HEK293 (cell line): ENCODE measurements around the gene PALM.

Experiments
- BCL11B ChIP-seq: fragments of 450-650 bp; formaldehyde crosslinking; IDR thresholded peaks from 2 replicates; pipeline ENCODE4 v1.5.1; 2016; ENCODE audit warnings: low read depth, missing biosample characterization, missing genetic modification characterization
- HOXC10 ChIP-seq: sonication (generic); formaldehyde crosslinking; IDR thresholded peaks from 2 replicates; pipeline ENCODE4 v1.8.1; 2023; ENCODE audit warnings: mild to moderate bottlenecking, missing genetic modification reagents
- KLF9 ChIP-seq: fragments of 450-650 bp; formaldehyde crosslinking; IDR thresholded peaks from 2 replicates; pipeline ENCODE4 v1.5.1; 2016; ENCODE audit warnings: missing biosample characterization, missing genetic modification characterization, low read depth
- OVOL3 ChIP-seq: fragments of 450-650 bp; formaldehyde crosslinking; IDR thresholded peaks from 2 replicates; pipeline ENCODE4 v1.5.1; 2016; ENCODE audit warnings: missing biosample characterization, missing genetic modification characterization
- PBX3 ChIP-seq: sonication (generic); formaldehyde crosslinking; IDR thresholded peaks from 2 replicates; pipeline ENCODE4 v1.8.1; 2022; ENCODE audit warnings: mild to moderate bottlenecking, moderate library complexity, missing genetic modification reagents
- REPIN1 ChIP-seq: fragments of 450-650 bp; formaldehyde crosslinking; IDR thresholded peaks from 2 replicates; pipeline ENCODE4 v1.5.1; 2017; ENCODE audit warnings: missing biosample characterization, missing genetic modification characterization, low read depth
- SP3 ChIP-seq: fragments of 450-650 bp; formaldehyde crosslinking; IDR thresholded peaks from 2 replicates; pipeline ENCODE4 v1.5.1; 2016; ENCODE audit warnings: missing biosample characterization, missing genetic modification characterization
- YY1 ChIP-seq: fragments of 450-650 bp; formaldehyde crosslinking; IDR thresholded peaks from 2 replicates; pipeline ENCODE4 v1.5.1; 2018; ENCODE audit warnings: missing biosample characterization, missing genetic modification characterization
- ZEB2 ChIP-seq: fragments of 450-650 bp; formaldehyde crosslinking; IDR thresholded peaks from 2 replicates; pipeline ENCODE4 v1.5.1; 2016; ENCODE audit warnings: missing biosample characterization, missing genetic modification characterization
- ZIC2 ChIP-seq: fragments of 450-650 bp; formaldehyde crosslinking; IDR thresholded peaks from 2 replicates; pipeline ENCODE4 v1.5.1; 2016; ENCODE audit warnings: missing biosample characterization, missing genetic modification characterization
- ZNF324 ChIP-seq: fragments of 450-650 bp; formaldehyde crosslinking; IDR thresholded peaks from 2 replicates; pipeline ENCODE4 v1.5.1; 2016; ENCODE audit warnings: missing biosample characterization, missing genetic modification characterization
- ZNF354C ChIP-seq: fragments of 450-650 bp; formaldehyde crosslinking; IDR thresholded peaks from 2 replicates; pipeline ENCODE4 v1.5.1; 2016; ENCODE audit warnings: missing biosample characterization, missing genetic modification characterization, low read depth, borderline replicate concordance
- ZNF404 ChIP-seq: fragments of 450-650 bp; formaldehyde crosslinking; IDR thresholded peaks from 2 replicates; pipeline ENCODE4 v1.5.1; 2017; ENCODE audit warnings: missing biosample characterization, missing genetic modification characterization
- ZNF426 ChIP-seq: fragments of 450-650 bp; formaldehyde crosslinking; IDR thresholded peaks from 2 replicates; pipeline ENCODE4 v1.5.1; 2017; ENCODE audit warnings: missing biosample characterization, missing genetic modification characterization, mild to moderate bottlenecking, inconsistent platforms, moderate library complexity
- ZNF529 ChIP-seq: fragments of 450-650 bp; formaldehyde crosslinking; IDR thresholded peaks from 2 replicates; pipeline ENCODE4 v1.5.1; 2017; ENCODE audit warnings: missing genetic modification characterization, missing biosample characterization; ENCODE audit not compliant: insufficient replicate concordance
- ZNF544 ChIP-seq: fragments of 450-650 bp; formaldehyde crosslinking; IDR thresholded peaks from 2 replicates; pipeline ENCODE4 v1.5.0; 2017; ENCODE audit warnings: missing biosample characterization, missing genetic modification characterization
- ZNF548 ChIP-seq: fragments of 450-650 bp; formaldehyde crosslinking; IDR thresholded peaks from 2 replicates; pipeline ENCODE4 v1.5.1; 2016; ENCODE audit warnings: missing biosample characterization, missing genetic modification characterization
- ZNF776 ChIP-seq: fragments of 450-650 bp; formaldehyde crosslinking; IDR thresholded peaks from 2 replicates; pipeline ENCODE4 v1.5.0; 2017; ENCODE audit warnings: missing biosample characterization, missing genetic modification characterization, borderline replicate concordance
- ZNF791 ChIP-seq: fragments of 450-650 bp; formaldehyde crosslinking; IDR thresholded peaks from 2 replicates; pipeline ENCODE4 v1.5.1; 2016; ENCODE audit warnings: missing biosample characterization, missing genetic modification characterization
- ZSCAN18 ChIP-seq: fragments of 450-650 bp; formaldehyde crosslinking; IDR thresholded peaks from 2 replicates; pipeline ENCODE4 v1.5.1; 2016; ENCODE audit warnings: missing biosample characterization, missing genetic modification characterization
- ZSCAN23 ChIP-seq: fragments of 450-650 bp; formaldehyde crosslinking; IDR thresholded peaks from 2 replicates; pipeline ENCODE4 v1.5.1; 2016; ENCODE audit warnings: missing biosample characterization, missing genetic modification characterization
- TF ChIP-seq, protein P1 (sequence below): fragments of 450-650 bp; formaldehyde crosslinking; IDR thresholded peaks from 2 replicates; pipeline ENCODE4 v1.5.1; 2016; ENCODE audit warnings: missing biosample characterization, missing genetic modification characterization
- TF ChIP-seq, protein P2 (sequence below): fragments of 450-650 bp; formaldehyde crosslinking; IDR thresholded peaks from 2 replicates; pipeline ENCODE4 v1.5.1; 2016; ENCODE audit warnings: missing biosample characterization, missing genetic modification characterization
- TF ChIP-seq, protein P3 (sequence below): fragments of 450-650 bp; formaldehyde crosslinking; IDR thresholded peaks from 2 replicates; pipeline ENCODE4 v1.5.1; 2016; ENCODE audit warnings: missing biosample characterization, missing genetic modification characterization
- TF ChIP-seq, protein P4 (sequence below): fragments of 450-650 bp; formaldehyde crosslinking; IDR thresholded peaks from 2 replicates; pipeline ENCODE4 v1.5.1; 2016; ENCODE audit warnings: missing biosample characterization, missing genetic modification characterization
- TF ChIP-seq, protein P5 (sequence below): fragments of 450-650 bp; IDR thresholded peaks from 2 replicates; pipeline ENCODE4 v1.5.1; 2018; ENCODE audit warnings: missing biosample characterization, mild to moderate bottlenecking, missing genetic modification characterization

The PALM gene

DNA sequence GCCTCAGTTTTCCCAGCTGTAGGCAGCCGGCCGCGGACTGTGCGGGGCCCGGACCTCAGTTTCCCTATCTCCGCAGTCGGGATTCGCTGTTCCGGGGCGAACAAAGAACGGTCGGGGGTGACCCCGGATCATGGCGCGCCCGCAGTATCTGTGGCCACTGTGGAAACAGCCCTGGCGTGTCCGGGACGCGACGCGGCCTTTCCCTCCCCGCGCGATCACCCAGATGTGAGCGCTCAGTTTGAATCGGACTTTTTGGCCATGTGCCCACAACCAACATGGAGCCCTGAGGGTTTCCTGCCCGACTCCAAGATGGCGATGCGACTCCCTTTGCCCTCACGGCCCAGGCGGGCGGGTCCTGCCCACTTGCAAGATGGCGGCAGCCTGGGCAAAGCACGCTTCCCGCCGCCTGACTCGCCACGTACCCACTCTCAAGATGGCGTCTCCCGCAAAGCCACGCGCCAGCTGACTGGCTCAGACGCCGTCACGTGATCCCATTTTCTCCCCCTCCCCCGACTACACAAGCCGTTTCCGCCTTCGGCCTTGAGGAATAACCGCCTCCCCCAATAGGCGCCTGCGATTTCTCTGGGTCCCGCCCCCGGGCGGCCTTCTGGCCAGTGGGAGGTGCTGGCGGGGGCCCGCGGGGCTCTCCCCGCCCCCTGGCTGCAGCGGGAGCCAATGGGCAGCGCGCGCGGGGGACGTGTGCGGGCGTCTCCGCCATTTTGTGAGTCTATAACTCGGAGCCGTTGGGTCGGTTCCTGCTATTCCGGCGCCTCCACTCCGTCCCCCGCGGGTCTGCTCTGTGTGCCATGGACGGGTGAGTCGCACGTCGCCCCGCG is 88.2 kb downstream of the PALM start, which contains the start of gene PTBP1 (continued):
- TF ChIP-seq ZNF324 (tag by site-specific recombination) (peak; percentile 89), BCL11B (tag by site-specific recombination) (no peak), SP3 (peak; percentile 99), ZNF548 (tag by site-specific recombination) (no peak), ZNF529 (no peak), ZNF544 (tag by site-specific recombination) (no peak), ZEB2 (tag by site-specific recombination) (peak; percentile 73), PBX3 (CRISPR knock-in tag) (peak; percentile 4; the same call in 1 of the 2 replicates), HOXC10 (CRISPR knock-in tag) (0 out of 2 replicates have a peak, but pooled peaks have one; percentile 67), ZNF404 (tag by site-specific recombination) (no peak), ZNF776 (tag by site-specific recombination) (no peak), KLF9 (tag by site-specific recombination) (peak; percentile 68; the same call in 1 of the 2 replicates), ZIC2 (no peak), ZSCAN23 (tag by site-specific recombination) (no peak), ZSCAN18 (tag by site-specific recombination) (no peak), OVOL3 (no peak), YY1 (tag by site-specific recombination) (peak; percentile 100), ZNF791 (no peak), ZNF426 (tag by site-specific recombination) (no peak), ZNF354C (no peak), REPIN1 (tag by site-specific recombination) (no peak)
- TF ChIP-seq, protein P1, sequence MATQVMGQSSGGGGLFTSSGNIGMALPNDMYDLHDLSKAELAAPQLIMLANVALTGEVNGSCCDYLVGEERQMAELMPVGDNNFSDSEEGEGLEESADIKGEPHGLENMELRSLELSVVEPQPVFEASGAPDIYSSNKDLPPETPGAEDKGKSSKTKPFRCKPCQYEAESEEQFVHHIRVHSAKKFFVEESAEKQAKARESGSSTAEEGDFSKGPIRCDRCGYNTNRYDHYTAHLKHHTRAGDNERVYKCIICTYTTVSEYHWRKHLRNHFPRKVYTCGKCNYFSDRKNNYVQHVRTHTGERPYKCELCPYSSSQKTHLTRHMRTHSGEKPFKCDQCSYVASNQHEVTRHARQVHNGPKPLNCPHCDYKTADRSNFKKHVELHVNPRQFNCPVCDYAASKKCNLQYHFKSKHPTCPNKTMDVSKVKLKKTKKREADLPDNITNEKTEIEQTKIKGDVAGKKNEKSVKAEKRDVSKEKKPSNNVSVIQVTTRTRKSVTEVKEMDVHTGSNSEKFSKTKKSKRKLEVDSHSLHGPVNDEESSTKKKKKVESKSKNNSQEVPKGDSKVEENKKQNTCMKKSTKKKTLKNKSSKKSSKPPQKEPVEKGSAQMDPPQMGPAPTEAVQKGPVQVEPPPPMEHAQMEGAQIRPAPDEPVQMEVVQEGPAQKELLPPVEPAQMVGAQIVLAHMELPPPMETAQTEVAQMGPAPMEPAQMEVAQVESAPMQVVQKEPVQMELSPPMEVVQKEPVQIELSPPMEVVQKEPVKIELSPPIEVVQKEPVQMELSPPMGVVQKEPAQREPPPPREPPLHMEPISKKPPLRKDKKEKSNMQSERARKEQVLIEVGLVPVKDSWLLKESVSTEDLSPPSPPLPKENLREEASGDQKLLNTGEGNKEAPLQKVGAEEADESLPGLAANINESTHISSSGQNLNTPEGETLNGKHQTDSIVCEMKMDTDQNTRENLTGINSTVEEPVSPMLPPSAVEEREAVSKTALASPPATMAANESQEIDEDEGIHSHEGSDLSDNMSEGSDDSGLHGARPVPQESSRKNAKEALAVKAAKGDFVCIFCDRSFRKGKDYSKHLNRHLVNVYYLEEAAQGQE (tag by site-specific recombination) = no peak
- TF ChIP-seq, protein P2, sequence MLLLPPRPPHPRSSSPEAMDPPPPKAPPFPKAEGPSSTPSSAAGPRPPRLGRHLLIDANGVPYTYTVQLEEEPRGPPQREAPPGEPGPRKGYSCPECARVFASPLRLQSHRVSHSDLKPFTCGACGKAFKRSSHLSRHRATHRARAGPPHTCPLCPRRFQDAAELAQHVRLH (tag by site-specific recombination) = 0 out of 2 replicates have a peak, but pooled peaks have one; percentile 20
- TF ChIP-seq, protein P3, sequence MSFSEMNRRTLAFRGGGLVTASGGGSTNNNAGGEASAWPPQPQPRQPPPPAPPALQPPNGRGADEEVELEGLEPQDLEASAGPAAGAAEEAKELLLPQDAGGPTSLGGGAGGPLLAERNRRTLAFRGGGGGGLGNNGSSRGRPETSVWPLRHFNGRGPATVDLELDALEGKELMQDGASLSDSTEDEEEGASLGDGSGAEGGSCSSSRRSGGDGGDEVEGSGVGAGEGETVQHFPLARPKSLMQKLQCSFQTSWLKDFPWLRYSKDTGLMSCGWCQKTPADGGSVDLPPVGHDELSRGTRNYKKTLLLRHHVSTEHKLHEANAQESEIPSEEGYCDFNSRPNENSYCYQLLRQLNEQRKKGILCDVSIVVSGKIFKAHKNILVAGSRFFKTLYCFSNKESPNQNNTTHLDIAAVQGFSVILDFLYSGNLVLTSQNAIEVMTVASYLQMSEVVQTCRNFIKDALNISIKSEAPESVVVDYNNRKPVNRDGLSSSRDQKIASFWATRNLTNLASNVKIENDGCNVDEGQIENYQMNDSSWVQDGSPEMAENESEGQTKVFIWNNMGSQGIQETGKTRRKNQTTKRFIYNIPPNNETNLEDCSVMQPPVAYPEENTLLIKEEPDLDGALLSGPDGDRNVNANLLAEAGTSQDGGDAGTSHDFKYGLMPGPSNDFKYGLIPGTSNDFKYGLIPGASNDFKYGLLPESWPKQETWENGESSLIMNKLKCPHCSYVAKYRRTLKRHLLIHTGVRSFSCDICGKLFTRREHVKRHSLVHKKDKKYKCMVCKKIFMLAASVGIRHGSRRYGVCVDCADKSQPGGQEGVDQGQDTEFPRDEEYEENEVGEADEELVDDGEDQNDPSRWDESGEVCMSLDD = no peak
- TF ChIP-seq, protein P4, sequence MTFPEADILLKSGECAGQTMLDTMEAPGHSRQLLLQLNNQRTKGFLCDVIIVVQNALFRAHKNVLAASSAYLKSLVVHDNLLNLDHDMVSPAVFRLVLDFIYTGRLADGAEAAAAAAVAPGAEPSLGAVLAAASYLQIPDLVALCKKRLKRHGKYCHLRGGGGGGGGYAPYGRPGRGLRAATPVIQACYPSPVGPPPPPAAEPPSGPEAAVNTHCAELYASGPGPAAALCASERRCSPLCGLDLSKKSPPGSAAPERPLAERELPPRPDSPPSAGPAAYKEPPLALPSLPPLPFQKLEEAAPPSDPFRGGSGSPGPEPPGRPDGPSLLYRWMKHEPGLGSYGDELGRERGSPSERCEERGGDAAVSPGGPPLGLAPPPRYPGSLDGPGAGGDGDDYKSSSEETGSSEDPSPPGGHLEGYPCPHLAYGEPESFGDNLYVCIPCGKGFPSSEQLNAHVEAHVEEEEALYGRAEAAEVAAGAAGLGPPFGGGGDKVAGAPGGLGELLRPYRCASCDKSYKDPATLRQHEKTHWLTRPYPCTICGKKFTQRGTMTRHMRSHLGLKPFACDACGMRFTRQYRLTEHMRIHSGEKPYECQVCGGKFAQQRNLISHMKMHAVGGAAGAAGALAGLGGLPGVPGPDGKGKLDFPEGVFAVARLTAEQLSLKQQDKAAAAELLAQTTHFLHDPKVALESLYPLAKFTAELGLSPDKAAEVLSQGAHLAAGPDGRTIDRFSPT (tag by site-specific recombination) = peak; percentile 100
- TF ChIP-seq, protein P5, sequence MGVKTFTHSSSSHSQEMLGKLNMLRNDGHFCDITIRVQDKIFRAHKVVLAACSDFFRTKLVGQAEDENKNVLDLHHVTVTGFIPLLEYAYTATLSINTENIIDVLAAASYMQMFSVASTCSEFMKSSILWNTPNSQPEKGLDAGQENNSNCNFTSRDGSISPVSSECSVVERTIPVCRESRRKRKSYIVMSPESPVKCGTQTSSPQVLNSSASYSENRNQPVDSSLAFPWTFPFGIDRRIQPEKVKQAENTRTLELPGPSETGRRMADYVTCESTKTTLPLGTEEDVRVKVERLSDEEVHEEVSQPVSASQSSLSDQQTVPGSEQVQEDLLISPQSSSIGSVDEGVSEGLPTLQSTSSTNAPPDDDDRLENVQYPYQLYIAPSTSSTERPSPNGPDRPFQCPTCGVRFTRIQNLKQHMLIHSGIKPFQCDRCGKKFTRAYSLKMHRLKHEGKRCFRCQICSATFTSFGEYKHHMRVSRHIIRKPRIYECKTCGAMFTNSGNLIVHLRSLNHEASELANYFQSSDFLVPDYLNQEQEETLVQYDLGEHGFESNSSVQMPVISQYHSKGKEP (tag by site-specific recombination) = 0 out of 2 replicates have a peak, but pooled peaks have one; percentile 16
